ENCODE data around the gene GET4. TPM values are rescaled to one million over a fixed set of nuclear protein-coding genes. Genes with fewer than 3 reads are reported as not detected.
"Not testable (repeated sequence)": the region's sequence is repeated elsewhere in the genome, so short reads cannot be mapped to it uniquely, and the experiment has no call there.

Gene GET4
- total and polyA plus RNA-seq, 2 of the 8 experiments (the other 6 are each of a cell fraction or from before 2014, with no cell fraction given) = 56.7 to 74.1 TPM

GRCh38 chr7:846958-847650, 29.2 kb upstream of the GET4 start:
- not testable (repeated sequence) for H3K9ac ChIP-seq (replicated peaks in 1 of 4; ENCODE audit: extremely low read depth in 1 of 4, low read depth in 3 of 4, low read length in 3 of 4); DNase-seq (ENCODE audit: low read depth in 1 of 2, low spot score in 2 of 2); H3K4ac ChIP-seq (replicated peaks; ENCODE audit: insufficient read length, low read depth, low read length); H3K27ac ChIP-seq (ENCODE audit: low read depth, low read length); H2BK12ac ChIP-seq (ENCODE audit: low read depth, low read length); H3K4me2 ChIP-seq (ENCODE audit: insufficient read depth in 1 of 2, low read depth in 2 of 2, low read length in 2 of 2); H3K79me1 ChIP-seq (ENCODE audit: low read depth, low read length); H4K8ac ChIP-seq (ENCODE audit: extremely low read depth, insufficient read depth, low read length); H3K18ac ChIP-seq (ENCODE audit: extremely low read depth, low read length); H4K91ac ChIP-seq (replicated peaks; ENCODE audit: insufficient read length, low read length); H2BK15ac ChIP-seq (ENCODE audit: low read length); H3K4me1 ChIP-seq (replicated peaks in 1 of 4; ENCODE audit: control insufficient read depth in 3 of 4, insufficient read depth in 4 of 4, low read length in 3 of 4); H3K14ac ChIP-seq (ENCODE audit: insufficient read length); H2AFZ ChIP-seq (ENCODE audit: low read length); H3K27me3 ChIP-seq (replicated peaks in 1 of 4; ENCODE audit: control insufficient read depth in 3 of 4, extremely low read depth in 1 of 4, insufficient read depth in 3 of 4, low read length in 3 of 4); FAIRE-seq; H4K5ac ChIP-seq (ENCODE audit: insufficient read length, low read depth, low read length); H3K9me3 ChIP-seq (ENCODE audit: insufficient read depth in 2 of 2, low read depth in 1 of 2, low read length in 1 of 2); H2BK120ac ChIP-seq (replicated peaks; ENCODE audit: low read depth, low read length); H3K23me2 ChIP-seq (ENCODE audit: low read depth, low read length); H3K23ac ChIP-seq (ENCODE audit: insufficient read length); H3K4me3 ChIP-seq (ENCODE audit: extremely low read depth in 1 of 4, insufficient read depth in 2 of 4, low read depth in 3 of 4, low read length in 4 of 4); H3K56ac ChIP-seq (replicated peaks; ENCODE audit: insufficient read length, low read depth, low read length); H2BK20ac ChIP-seq (ENCODE audit: low read length); H4K20me1 ChIP-seq (replicated peaks in 1 of 2; ENCODE audit: control insufficient read depth in 1 of 2, insufficient read depth in 2 of 2, low read length in 2 of 2); H2BK5ac ChIP-seq (ENCODE audit: low read depth, low read length); H2AK5ac ChIP-seq (ENCODE audit: low read depth, low read length)
- ChIA-PET POLR2A (ENCODE audit: partially characterized antibody) (interaction anchor here (1.1 kb wide), 1 partner anchor 30 kb away, joined by 3 read pairs; no protein-coding TSS in a partner anchor), CTCF (ENCODE audit: partially characterized antibody) (interaction anchor here (0.6 to 1.5 kb wide), 5 partner anchors 10 to 639 kb away, joined by 3 to 7 read pairs (median 3); no protein-coding TSS in a partner anchor)
- peaks cover 0 to 29% of the 10 kb centered on the region in 2 experiments; a peak in 1 of 4 replicates for H3K79me2 ChIP-seq (ENCODE audit: control insufficient read depth in 1 of 2, insufficient read depth in 2 of 2, low read length in 2 of 2)
- H3K36me3 ChIP-seq (ENCODE audit: control insufficient read depth in 2 of 4, insufficient read depth in 4 of 4, low read length in 3 of 4) = peaks cover 11 to 60% (median 41%) of the 10 kb centered on the region in 4 experiments; a peak in 7 of 8 replicates
- WGBS, 2 experiments (ENCODE audit: extremely low coverage in 1 of 2, insufficient coverage in 1 of 2, insufficient read length in 1 of 2, insufficient replicate concordance in 2 of 2, low coverage in 1 of 2, low lambda C conversion rate in 2 of 2, missing lambda C conversion rate in 1 of 2) = 99% methylated on average over 19 of the region's 37 CpGs; no CpG with 5 or more reads in 1 of the 2 experiments

All from H1 (cell line).